ENCODE measurements around the gene C20orf204. TPM values are rescaled to one million over a fixed set of nuclear protein-coding genes. Genes with fewer than 3 reads are reported as not detected.

Gene C20orf204
- total RNA-seq, 1 donor from 2014 or later, result 0.98 TPM

DNA sequence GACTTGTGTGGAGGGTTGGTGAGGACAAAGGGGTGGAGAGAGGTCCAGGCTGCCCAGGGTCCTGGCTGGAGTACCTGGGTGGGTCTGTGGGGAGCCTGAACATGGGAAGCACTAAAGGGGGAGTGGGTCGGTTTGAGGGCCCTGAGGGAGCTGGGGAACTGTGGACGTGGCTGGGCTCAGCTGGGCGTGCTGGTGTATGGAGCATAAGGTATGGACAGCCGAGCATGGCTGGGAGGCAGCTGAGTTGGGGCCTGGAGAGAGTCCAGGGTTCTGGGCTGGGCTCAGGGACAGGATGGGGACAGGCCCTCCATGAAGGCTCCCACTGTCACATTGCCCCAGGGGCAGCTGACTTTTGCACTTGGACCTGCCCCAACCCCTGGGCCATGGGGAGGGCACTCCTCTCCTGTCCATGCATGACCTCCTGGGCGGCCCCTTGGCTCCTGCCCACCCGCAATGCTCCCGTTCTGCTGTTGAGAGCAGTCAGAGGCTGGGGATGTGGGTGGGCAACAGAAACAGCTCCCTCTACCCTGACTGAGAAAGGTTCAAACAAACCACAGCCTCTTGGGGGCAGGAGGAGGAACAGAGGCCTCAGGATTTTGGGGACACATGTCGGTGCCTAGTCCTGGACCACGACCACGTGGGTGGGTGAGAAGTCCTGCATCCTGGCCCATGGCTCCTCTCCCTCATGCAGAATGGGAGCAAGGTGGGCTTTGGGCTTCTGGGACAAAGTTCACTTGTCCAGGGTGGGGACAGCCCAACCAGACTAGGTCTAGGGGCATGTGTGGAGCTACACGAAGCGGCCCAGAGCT, 4.5 kb downstream of the C20orf204 start:
- Histone ChIP-seq H3K9me3 (no peaks in the 10 kb centered on the region), H3K27me3 (peaks cover 7% of the 10 kb centered on the region), H3K36me3 (no peaks in the 10 kb centered on the region), H3K27ac (no peak overlapping the region), H3K4me1 (peaks cover 46% of the 10 kb centered on the region), H3K4me3 (no peak overlapping the region)
- DNase-seq (ENCODE audit: extremely low spot score in 2 of 2), result no peak
- TF ChIP-seq POLR2A (IDR thresholded peaks at IDR 0.05) (no peak), POLR2AphosphoS5 (IDR thresholded peaks at IDR 0.05; ENCODE audit: insufficient read depth in 1 of 2, low read depth in 1 of 2) (no peak)
- TF ChIP-seq, protein P1, sequence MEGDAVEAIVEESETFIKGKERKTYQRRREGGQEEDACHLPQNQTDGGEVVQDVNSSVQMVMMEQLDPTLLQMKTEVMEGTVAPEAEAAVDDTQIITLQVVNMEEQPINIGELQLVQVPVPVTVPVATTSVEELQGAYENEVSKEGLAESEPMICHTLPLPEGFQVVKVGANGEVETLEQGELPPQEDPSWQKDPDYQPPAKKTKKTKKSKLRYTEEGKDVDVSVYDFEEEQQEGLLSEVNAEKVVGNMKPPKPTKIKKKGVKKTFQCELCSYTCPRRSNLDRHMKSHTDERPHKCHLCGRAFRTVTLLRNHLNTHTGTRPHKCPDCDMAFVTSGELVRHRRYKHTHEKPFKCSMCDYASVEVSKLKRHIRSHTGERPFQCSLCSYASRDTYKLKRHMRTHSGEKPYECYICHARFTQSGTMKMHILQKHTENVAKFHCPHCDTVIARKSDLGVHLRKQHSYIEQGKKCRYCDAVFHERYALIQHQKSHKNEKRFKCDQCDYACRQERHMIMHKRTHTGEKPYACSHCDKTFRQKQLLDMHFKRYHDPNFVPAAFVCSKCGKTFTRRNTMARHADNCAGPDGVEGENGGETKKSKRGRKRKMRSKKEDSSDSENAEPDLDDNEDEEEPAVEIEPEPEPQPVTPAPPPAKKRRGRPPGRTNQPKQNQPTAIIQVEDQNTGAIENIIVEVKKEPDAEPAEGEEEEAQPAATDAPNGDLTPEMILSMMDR (IDR thresholded peaks at IDR 0.05), result no peak
- intact Hi-C loops (cut with DNase I), result no loop called here

DNA sequence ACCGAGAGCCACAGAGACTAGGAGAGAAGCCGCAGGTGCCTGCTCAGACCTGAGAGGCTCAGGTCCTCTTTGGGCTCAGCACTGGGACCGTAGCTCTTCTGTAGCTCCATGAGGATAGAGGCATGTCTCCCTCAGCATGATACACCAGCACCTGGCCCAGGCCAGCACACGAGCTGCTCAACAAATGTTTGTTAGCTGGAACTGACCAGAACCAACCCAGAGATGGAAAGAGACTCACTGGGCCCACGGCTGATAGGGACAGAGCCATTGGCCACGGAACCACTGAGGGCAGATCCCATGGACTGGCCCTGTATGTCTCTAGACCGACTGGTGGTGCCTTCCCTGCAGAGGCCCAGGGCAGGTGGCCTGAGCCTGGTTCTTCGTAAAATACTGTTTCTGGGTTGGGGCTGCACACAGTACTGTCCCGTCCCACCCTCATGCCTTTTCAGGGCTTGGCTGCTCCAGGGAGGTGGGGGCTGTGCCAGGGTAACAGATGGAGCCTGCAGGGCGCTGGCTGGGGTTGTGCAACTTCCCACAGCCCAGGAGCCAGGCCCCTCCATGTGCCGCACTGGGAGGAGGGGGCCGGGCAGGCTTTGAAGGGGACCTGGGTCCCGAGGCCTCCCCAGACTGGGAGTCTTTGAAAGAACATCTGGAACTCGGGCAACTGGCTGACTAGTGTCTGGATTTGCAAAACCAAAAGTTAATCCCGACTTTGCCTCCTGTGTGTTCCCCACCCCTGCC, 5.2 kb downstream of the C20orf204 start:
- peaks cover 46% of the 10 kb centered on the region for H3K4me1 ChIP-seq
- intact Hi-C loops (cut with DNase I), result no loop called here
- H3K9me3 ChIP-seq, result no peaks in the 10 kb centered on the region
- TF ChIP-seq POLR2A (IDR thresholded peaks at IDR 0.05) (no peak), POLR2AphosphoS5 (IDR thresholded peaks at IDR 0.05; ENCODE audit: insufficient read depth in 1 of 2, low read depth in 1 of 2) (no peak)
- TF ChIP-seq, protein P1 (IDR thresholded peaks at IDR 0.05), result no peak
- no peak for DNase-seq (ENCODE audit: extremely low spot score in 2 of 2)
- no peaks in the 10 kb centered on the region for H3K36me3 ChIP-seq
- peaks cover 7% of the 10 kb centered on the region for H3K27me3 ChIP-seq
- H3K27ac ChIP-seq, result no peak overlapping the region
- H3K4me3 ChIP-seq, result peak overlapping the region in 1 of 2 donors; percentile 33

DNA sequence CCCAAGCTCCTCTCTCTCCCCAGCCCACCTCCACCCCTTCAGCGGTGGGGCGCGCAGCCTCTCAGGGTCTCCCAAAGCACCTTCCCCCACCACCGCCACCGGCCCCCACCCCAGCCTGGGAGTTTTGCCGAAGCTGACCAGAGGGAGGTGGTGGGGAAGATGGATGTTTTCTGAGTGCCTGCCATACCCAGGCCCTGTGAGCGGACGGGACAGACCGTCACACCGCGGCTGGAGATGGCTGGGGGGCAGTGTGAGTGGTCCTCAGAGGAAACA, 5.7 kb downstream of the C20orf204 start:
- Histone ChIP-seq H3K27ac (no peak overlapping the region), H3K4me1 (peaks cover 46% of the 10 kb centered on the region), H3K27me3 (peaks cover 7% of the 10 kb centered on the region), H3K4me3 (peak overlapping the region; percentile 33 to 37), H3K9me3 (no peaks in the 10 kb centered on the region), H3K36me3 (no peaks in the 10 kb centered on the region)
- intact Hi-C loops (cut with DNase I), result no loop called here
- DNase-seq (ENCODE audit: extremely low spot score in 2 of 2), result no peak
- TF ChIP-seq POLR2A (IDR thresholded peaks at IDR 0.05) (no peak), POLR2AphosphoS5 (IDR thresholded peaks at IDR 0.05; ENCODE audit: insufficient read depth in 1 of 2, low read depth in 1 of 2) (no peak)
- TF ChIP-seq, protein P1 (IDR thresholded peaks at IDR 0.05), result no peak

DNA sequence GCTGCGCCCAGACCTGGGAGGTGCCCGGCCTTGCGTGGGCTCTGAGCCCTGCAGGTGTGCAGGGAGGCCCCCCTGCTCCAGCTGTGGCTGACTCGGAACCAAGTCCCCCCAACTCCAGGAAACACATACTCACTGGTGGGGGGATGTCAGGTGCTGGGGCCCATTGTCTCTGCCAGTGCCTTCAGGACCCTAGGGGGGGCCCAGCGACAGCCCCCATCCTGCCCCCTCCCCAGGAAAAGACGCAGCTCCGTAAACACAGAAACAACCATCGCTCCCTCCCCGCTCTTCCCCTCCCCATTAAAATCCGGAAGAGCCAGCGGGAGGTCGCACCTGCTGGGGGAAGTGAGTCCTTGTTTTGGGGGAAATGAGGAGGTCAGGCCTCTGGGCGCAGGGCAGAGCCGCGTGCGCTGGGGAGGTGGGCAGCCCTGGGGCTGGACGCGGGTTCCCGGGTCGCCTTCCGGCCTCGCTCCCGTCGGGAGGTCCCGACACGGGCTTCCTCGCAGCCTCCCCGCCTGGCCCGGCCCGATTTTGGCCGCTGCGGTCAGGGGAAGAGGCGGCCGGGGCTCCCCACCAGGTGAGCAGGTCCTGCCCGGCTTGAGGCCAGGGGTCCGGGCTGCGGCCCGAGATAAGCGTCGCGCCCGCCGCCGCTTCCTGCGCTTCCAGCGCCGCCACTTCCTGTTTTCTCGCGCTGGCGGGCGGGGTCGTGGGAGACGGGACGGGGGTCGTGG, 6.2 kb downstream of the C20orf204 start:
- H3K27me3 ChIP-seq, result peaks cover 7% of the 10 kb centered on the region
- no peaks in the 10 kb centered on the region for H3K9me3 ChIP-seq
- H3K4me1 ChIP-seq, result peaks cover 46% of the 10 kb centered on the region
- no peak for TF ChIP-seq POLR2AphosphoS5 (IDR thresholded peaks at IDR 0.05; ENCODE audit: insufficient read depth in 1 of 2, low read depth in 1 of 2)
- TF ChIP-seq POLR2A (IDR thresholded peaks at IDR 0.05), result no peak
- TF ChIP-seq, protein P1 (IDR thresholded peaks at IDR 0.05), result no peak
- no peak for DNase-seq (ENCODE audit: extremely low spot score in 2 of 2)
- H3K27ac ChIP-seq, result peak overlapping the region; percentile 39
- H3K4me3 ChIP-seq, result peak overlapping the region; percentile 33 to 37
- no peaks in the 10 kb centered on the region for H3K36me3 ChIP-seq
- intact Hi-C loops (cut with DNase I), result no loop called here

Data from vagina (tissue), 2 donors.